SK-N-SH (cell line): ENCODE results near the gene AMIGO2.

Source experiments
- CTCF ChIP-seq: fragments of 200-600 bp; sonication (generic); IDR thresholded peaks from 2 replicates; pipeline ENCODE4 v1.6.1; 2017; ENCODE audit warnings: antibody characterized with exemption, mild to moderate bottlenecking, moderate library complexity
- EP300 ChIP-seq, 2 experiments: IDR thresholded peaks; 2 replicates each; pipeline versions ENCODE4 v1.4.0 to v1.6.1; 2012; ENCODE audit warnings: borderline replicate concordance in 1 of 2, low read depth in 1 of 2, low read length in 1 of 2
- EZH2phosphoT487 ChIP-seq: fragments of 200-600 bp; sonication (generic); IDR thresholded peaks from 2 replicates; pipeline ENCODE4 v1.6.1; 2017; ENCODE audit warnings: low read depth, mixed run types, mild to moderate bottlenecking, antibody characterized with exemption, moderate library complexity, borderline replicate concordance
- FOXM1 ChIP-seq: IDR thresholded peaks from 2 replicates; pipeline ENCODE4 v1.4.0; 2012; ENCODE audit warnings: low read depth, mild to moderate bottlenecking
- GATA2 ChIP-seq: sonication (generic); formaldehyde crosslinking; IDR thresholded peaks from 2 replicates; pipeline ENCODE4 v1.5.0; 2020; ENCODE audit warnings: mild to moderate bottlenecking, missing genetic modification reagents
- MEF2A ChIP-seq: IDR thresholded peaks from 2 replicates; pipeline ENCODE4 v1.4.0; 2012; ENCODE audit warnings: low read depth, borderline replicate concordance
- RAD21 ChIP-seq: IDR thresholded peaks from 2 replicates; pipeline ENCODE4 v1.6.1; 2012; ENCODE audit warnings: mild to moderate bottlenecking, low read length
- TEAD4 ChIP-seq: IDR thresholded peaks from 2 replicates; pipeline ENCODE4 v1.4.0; 2012; ENCODE audit warnings: mild to moderate bottlenecking, borderline replicate concordance; ENCODE audit not compliant: insufficient read depth
- ZBTB33 ChIP-seq: IDR thresholded peaks from 2 replicates; pipeline ENCODE4 v1.4.0; 2012; ENCODE audit warnings: low read depth, borderline replicate concordance

GRCh38 chr12:47102845-47103651 lies 23.3 kb upstream of the AMIGO2 start:
- TF ChIP-seq CTCF (no peak), ZBTB33 (no peak), RAD21 (no peak), FOXM1 (no peak), MEF2A (no peak), TEAD4 (no peak), EP300 (IDR thresholded peaks at IDR 0.05; ENCODE audit: borderline replicate concordance in 1 of 2, low read depth in 1 of 2, low read length in 1 of 2) (no peak), EZH2phosphoT487 (no peak), GATA2 (no peak)
